Measurements from ENCODE around the gene GMEB2. TPM values are rescaled to one million over a fixed set of nuclear protein-coding genes. Genes with fewer than 3 reads are reported as not detected.

The GMEB2 gene
- total RNA-seq, 2 donors from 2014 or later = 18.4 to 27.9 TPM

- H3K4me3 ChIP-seq = peak overlapping the region; percentile 95 to 98
- no peaks in the 10 kb centered on the region for H3K36me3 ChIP-seq
- peak; percentile 54 for DNase-seq (ENCODE audit: low spot score)
- H3K9me3 ChIP-seq = no peaks in the 10 kb centered on the region
- TF ChIP-seq POLR2AphosphoS5 (IDR thresholded peaks at IDR 0.05) (peak; percentile 74), POLR2A (IDR thresholded peaks at IDR 0.05) (no peak)
- no peaks in the 10 kb centered on the region for H3K4me1 ChIP-seq (replicated peaks)
- intact Hi-C loops (cut with DNase I) = loop anchor here (10.0 kb wide), 1 partner anchor 336 kb away; the partner anchor contains the start of gene ZNF512B
- WGBS = 21% methylated on average over 22 of the region's 22 CpGs
- no peaks in the 10 kb centered on the region for H3K27me3 ChIP-seq (replicated peaks; ENCODE audit: insufficient read depth)
- H3K27ac ChIP-seq = peak overlapping the region; percentile 94 to 97
Observed at GRCh38 chr20:63628246-63628975, 1.5 kb upstream of the GMEB2 start.

- DNase-seq (ENCODE audit: low spot score) = no peak
- intact Hi-C loops (cut with DNase I) = loop anchor here (2.0 to 10.0 kb wide), 2 partner anchors 113 to 337 kb away; partner anchors contain the start of gene ZNF512B
- TF ChIP-seq CTCF (IDR thresholded peaks at IDR 0.05) = no peak
- TF ChIP-seq POLR2AphosphoS5 (IDR thresholded peaks at IDR 0.05) = no peak
- TF ChIP-seq POLR2A (IDR thresholded peaks at IDR 0.05) = no peak
- 11% methylated on average over 28 of the region's 28 CpGs for WGBS
- Histone ChIP-seq H3K9me3 (no peaks in the 10 kb centered on the region), H3K4me1 (replicated peaks) (no peaks in the 10 kb centered on the region), H3K36me3 (no peaks in the 10 kb centered on the region), H3K27me3 (replicated peaks; ENCODE audit: insufficient read depth) (no peaks in the 10 kb centered on the region), H3K4me3 (peak overlapping the region; percentile 95 to 98), H3K27ac (peak overlapping the region; percentile 94 to 97)
Observed at GRCh38 chr20:63627751-63628245, 897 bp upstream of the GMEB2 start.

GRCh38 chr20:63627129-63627750 is 339 bp upstream of the GMEB2 start:
- WGBS = under 1% methylated on average over 67 of the region's 68 CpGs
- H3K36me3 ChIP-seq = no peaks in the 10 kb centered on the region
- intact Hi-C loops (cut with DNase I) = loop anchor here (2.0 to 10.0 kb wide), 2 partner anchors 114 to 338 kb away; partner anchors contain the start of gene ZNF512B
- H3K27ac ChIP-seq = peak overlapping the region; percentile 94 to 97
- H3K4me1 ChIP-seq (replicated peaks) = no peaks in the 10 kb centered on the region
- peak; percentile 93 for DNase-seq (ENCODE audit: low spot score)
- TF ChIP-seq POLR2A (IDR thresholded peaks at IDR 0.05) (peak; percentile 78), POLR2AphosphoS5 (IDR thresholded peaks at IDR 0.05) (peak; percentile 74), CTCF (IDR thresholded peaks at IDR 0.05) (peak in 2 of 4 experiments; percentile 8 to 18)
- H3K9me3 ChIP-seq = no peaks in the 10 kb centered on the region
- peak overlapping the region; percentile 95 to 98 for H3K4me3 ChIP-seq
- no peaks in the 10 kb centered on the region for H3K27me3 ChIP-seq (replicated peaks; ENCODE audit: insufficient read depth)

GRCh38 chr20:63625771-63626423 is 1.0 kb downstream of the GMEB2 start:
- intact Hi-C loops (cut with DNase I) = loop anchor here (2.0 to 10.0 kb wide), 2 partner anchors 115 to 339 kb away; partner anchors contain the start of gene ZNF512B
- no peaks in the 10 kb centered on the region for H3K4me1 ChIP-seq (replicated peaks)
- WGBS = 23% methylated on average over 17 of the region's 36 CpGs

More at GRCh38 chr20:63625771-63626423, 1.0 kb downstream of the GMEB2 start:
- Histone ChIP-seq H3K36me3 (no peaks in the 10 kb centered on the region), H3K4me3 (peak overlapping the region; percentile 95 to 98), H3K9me3 (no peaks in the 10 kb centered on the region), H3K27me3 (replicated peaks; ENCODE audit: insufficient read depth) (no peaks in the 10 kb centered on the region), H3K27ac (peak overlapping the region; percentile 94 to 97)
- DNase-seq (ENCODE audit: low spot score) = no peak
- no peak for TF ChIP-seq POLR2A (IDR thresholded peaks at IDR 0.05)
- no peak for TF ChIP-seq CTCF (IDR thresholded peaks at IDR 0.05)
- TF ChIP-seq POLR2AphosphoS5 (IDR thresholded peaks at IDR 0.05) = no peak
